NCI-H69 (cell line): Measurements from ENCODE around the gene CER1.
"Not testable (repeated sequence)": the region's sequence is repeated elsewhere in the genome, so short reads cannot be mapped to it uniquely, and the experiment has no call there.

Experiments used
- DNase-seq: peaks from one replicate; lab custom pipeline; 2025; lab: John Stamatoyannopoulos, UW

Gene CER1

GRCh38 chr9:14715102-14715501, 7.4 kb downstream of the CER1 start:
- DNase-seq: peak; percentile 25

- no peak for DNase-seq
These were observed 9.3 kb downstream of the CER1 start for GRCh38 chr9:14713187-14713767.

DNA sequence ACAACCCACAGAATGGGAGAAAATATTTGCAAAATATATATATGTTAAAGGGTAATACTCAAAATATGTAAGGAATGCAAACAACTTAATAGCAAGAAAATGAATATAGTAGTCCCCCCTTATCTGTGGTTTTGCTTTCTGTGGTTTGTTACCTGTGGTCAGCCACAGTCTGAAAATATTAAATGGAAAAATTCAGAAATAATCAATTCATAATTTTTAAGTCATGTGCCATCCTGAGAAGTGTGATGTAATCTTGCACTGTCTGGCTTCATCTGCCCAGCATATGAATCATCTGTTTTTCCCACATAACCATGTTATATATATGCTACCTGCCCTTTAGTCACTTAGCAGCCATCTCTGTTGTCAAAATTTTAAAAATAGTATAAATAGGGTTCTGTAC, 11.7 kb downstream of the CER1 start:
- DNase-seq: no peak

GRCh38 chr9:14706530-14707140, 15.9 kb downstream of the CER1 start:
- DNase-seq: no peak

DNA sequence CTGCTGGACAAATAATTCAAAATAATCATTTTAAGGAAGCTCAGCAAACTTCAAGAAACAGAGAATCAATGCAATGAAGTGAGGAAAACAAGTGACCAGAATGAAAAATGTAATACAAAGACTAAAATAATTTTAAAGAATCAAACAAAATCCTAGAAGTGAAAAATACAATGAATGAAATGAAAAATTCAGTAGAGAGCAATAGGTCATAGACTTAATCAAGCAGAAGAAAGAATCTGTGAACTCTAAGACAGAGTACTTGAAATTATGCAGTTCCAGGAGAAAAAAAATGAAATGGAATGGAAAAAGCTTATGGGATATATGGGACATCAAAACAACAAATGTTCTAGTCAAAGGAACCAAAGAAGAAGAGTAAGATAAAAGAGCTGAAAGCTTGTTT, 17.5 kb downstream of the CER1 start:
- DNase-seq: no peak

GRCh38 chr9:14704281-14704680, 18.3 kb downstream of the CER1 start:
- DNase-seq: no peak

GRCh38 chr9:14702200-14702720, 20.3 kb downstream of the CER1 start:
- DNase-seq: no peak

DNA sequence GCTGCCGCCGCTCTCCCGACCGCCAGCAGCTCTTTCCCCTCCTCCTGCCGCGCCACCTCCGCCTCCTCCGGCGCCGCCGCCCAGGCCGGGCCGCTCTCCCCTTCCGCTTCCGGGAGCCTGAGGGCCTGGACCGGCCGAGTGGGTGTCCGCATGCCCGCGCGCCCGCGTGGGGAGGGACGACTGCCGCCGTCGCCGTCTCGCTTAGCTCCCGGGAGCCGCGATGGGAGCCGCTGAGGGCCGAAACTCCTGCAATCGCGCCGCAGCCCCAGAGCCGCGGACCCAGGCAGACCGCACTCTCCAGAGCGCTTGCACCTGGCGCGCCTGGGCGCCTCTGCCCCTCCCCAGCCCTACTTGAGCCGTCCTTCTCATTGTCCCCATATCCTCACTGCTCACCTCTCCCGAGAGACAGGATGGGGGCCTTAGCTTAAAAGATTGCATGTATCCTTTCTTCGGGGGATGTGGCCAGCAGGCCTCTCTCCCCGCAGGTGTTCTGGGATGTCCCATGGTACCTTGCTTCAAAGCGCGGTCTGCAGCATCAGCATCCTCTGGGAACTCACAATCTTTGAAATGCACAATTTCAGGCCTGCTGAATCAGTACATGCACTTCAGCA, 29.2 kb downstream of the CER1 start, which contains the start of gene ZDHHC21:
ZDHHC21 (minus strand) TSS at position 182 of the 611 bp plus-strand sequence. CDS start 19,092 bp downstream, outside the sequence.
- DNase-seq: peak; percentile 89

- peak; percentile 83 for DNase-seq
These were observed 29.9 kb downstream of the CER1 start for GRCh38 chr9:14692470-14693250.

- DNase-seq: no peak
These were observed 31.4 kb downstream of the CER1 start for GRCh38 chr9:14690948-14691730.

GRCh38 chr9:14687042-14687719, 35.4 kb downstream of the CER1 start:
- no peak for DNase-seq

GRCh38 chr9:14686168-14686567, 36.4 kb downstream of the CER1 start:
- DNase-seq: no peak

DNA sequence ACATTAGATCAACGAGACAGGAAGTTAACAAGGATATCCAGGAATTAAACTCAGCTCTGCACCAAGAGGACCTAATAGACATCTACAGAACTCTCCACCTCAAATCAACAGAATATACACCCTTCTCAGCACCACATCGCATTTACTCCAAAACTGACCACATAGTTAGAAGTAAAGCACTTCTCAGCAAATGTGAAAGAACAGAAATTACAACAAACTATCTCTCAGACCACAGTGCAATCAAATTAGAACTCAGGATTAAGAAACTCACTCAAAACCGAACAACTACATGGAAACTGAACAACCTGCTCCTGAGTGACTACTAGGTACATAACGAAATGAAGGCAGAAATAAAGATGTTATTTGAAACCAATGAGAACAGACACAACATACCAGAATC, 39.9 kb downstream of the CER1 start:
- not testable (repeated sequence) for DNase-seq

DNA sequence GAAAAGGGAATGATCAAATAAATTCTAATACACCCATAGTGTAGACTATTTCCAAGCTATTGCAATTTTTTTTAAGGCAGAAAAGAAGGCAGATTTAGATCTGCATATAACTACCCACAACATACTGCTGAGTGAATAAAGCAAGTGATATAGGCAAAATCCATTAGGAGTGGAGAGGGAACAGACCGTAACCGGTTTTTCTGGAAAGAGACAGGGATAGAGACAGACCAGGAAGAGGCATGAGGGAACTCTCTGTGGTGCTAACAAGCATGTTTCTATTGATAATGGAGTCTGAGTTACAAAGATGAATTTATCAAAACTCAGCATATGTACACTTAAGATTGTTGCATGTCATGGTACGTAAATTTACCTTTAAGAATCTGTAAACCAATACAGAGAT, 43.8 kb downstream of the CER1 start:
- DNase-seq: no peak

- DNase-seq: no peak
These were observed 44.7 kb downstream of the CER1 start for GRCh38 chr9:14677872-14678271.

DNA sequence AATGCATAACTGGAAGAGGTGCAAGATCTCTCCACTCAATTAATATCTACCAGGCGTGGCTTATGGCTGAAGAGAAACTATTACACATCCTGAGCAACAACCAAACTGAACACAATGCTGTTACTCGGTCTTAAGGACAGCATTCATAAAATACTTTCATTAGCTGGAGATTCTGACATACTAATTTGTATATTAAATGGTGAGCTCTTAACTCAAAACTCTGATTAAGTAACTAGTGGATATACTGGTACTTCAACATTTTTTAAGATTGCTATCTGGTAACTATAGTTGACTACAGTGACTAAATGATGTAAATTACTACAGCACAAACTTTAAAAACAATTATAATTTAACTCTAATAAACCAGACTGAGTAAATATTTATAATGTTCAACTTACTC, 45.1 kb downstream of the CER1 start:
- DNase-seq: no peak

GRCh38 chr9:14674630-14675029, 47.9 kb downstream of the CER1 start:
- no peak for DNase-seq

- DNase-seq: no peak
These were observed 51.2 kb downstream of the CER1 start for GRCh38 chr9:14671377-14671776.

DNA sequence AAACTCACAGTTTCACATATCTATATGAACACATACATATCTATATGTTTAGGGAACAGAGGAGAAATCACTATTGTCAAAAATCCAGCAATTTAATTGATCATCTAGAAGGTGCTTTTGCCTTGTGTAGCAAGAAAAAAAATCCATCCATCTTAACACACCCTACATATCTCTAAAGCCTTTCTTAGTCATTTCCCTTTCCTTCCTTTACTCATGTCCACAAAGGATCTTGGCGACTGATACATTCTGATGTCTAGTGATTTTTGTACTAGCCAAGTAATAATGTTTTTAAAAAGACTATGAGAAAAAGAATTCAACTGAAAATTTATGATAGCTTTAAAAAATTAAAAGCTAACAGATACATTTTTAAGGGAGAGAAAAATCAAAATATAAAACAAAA, 51.8 kb downstream of the CER1 start:
- no peak for DNase-seq
